Stomach (tissue), 9 donors: ENCODE results near the gene ATP5MC2. TPM values are rescaled to one million over a fixed set of nuclear protein-coding genes. Genes with fewer than 3 reads are reported as not detected.

Source experiments
- DNase-seq, 2 donors: peaks; one replicate each; pipeline versions ENCODE4 v3.0.0 to v3.0.0-alpha.2; 2013 to 2019
- H3K27ac ChIP-seq, 5 donors: fragments of 200-600 bp in 4 of 5; sonication (generic) in 4 of 5; one replicate each; pipeline ENCODE4 v1.5.1; 2013 to 2019; ENCODE audit warnings: mild to moderate bottlenecking in 1 of 5, moderate library complexity in 1 of 5
- H3K27me3 ChIP-seq, 3 donors: fragments of 200-600 bp; sonication (generic); one replicate each; pipeline ENCODE4 v1.5.1; 2017 to 2019; ENCODE audit warnings: mixed run types in 1 of 3
- H3K36me3 ChIP-seq, 4 donors: fragments of 200-600 bp; sonication (generic); 1 replicate in 3 of 4; 2 replicates in 1 of 4; pipeline ENCODE4 v1.5.1; 2016 to 2019
- H3K4me1 ChIP-seq, 4 donors: fragments of 200-600 bp; sonication (generic); one replicate each; pipeline ENCODE4 v1.5.1; 2016 to 2019
- H3K4me3 ChIP-seq, 4 donors: fragments of 200-600 bp; sonication (generic) in 3 of 4; one replicate each; pipeline ENCODE4 v1.5.1; 2016 to 2019; ENCODE audit warnings: mild to moderate bottlenecking in 1 of 4
- H3K9me3 ChIP-seq, 4 donors: fragments of 200-600 bp; sonication (generic); one replicate each; pipeline ENCODE4 v1.5.1; 2016 to 2019
- CTCF ChIP-seq, 7 experiments: fragments of 450-650 bp in 4 of 7; fragments of 200-600 bp in 3 of 7; sonication (generic) in 3 of 7; IDR thresholded peaks; one replicate each; pipeline ENCODE4 v1.5.1; 2016 to 2019; ENCODE audit warnings: antibody characterized with exemption in 7 of 7, control low read depth in 2 of 7, mild to moderate bottlenecking in 1 of 7
- EP300 ChIP-seq: sonication (generic); formaldehyde crosslinking; IDR thresholded peaks from one replicate; pipeline ENCODE4 v1.6.1; 2017; ENCODE audit warnings: antibody characterized with exemption
- POLR2A ChIP-seq, 4 donors: fragments of 450-650 bp; IDR thresholded peaks; one replicate each; pipeline ENCODE4 v1.6.1; 2016; ENCODE audit warnings: antibody characterized with exemption in 4 of 4, control low read depth in 2 of 4, mild to moderate bottlenecking in 1 of 4, moderate library complexity in 1 of 4
- POLR2AphosphoS5 ChIP-seq, 3 donors: sonication (generic); formaldehyde crosslinking; IDR thresholded peaks; one replicate each; pipeline ENCODE4 v1.6.1; 2016; ENCODE audit warnings: antibody characterized with exemption in 3 of 3
- WGBS, 5 donors: extraction: QIAGEN DNeasy Blood & Tissue Kit in 3 of 5; methylation state at CpG; one replicate each; pipeline versions ENCODE4 v1.1.5 to v1.1.7; 2013 to 2018; 5-methylcytosine and 5-hydroxymethylcytosine counted together
- intact Hi-C: fragments of 100-400 bp; cut with DNase I; formaldehyde crosslinking; loops from one replicate; pipeline ENCODE4 v1.15.1; 2023; ENCODE audit warnings: low total_unique reads
- polyA plus RNA-seq, 3 donors: library from polyadenylated mRNA; stranded (reverse); fragments of 200-250 nt; gene quantifications; one replicate each; pipeline ENCODE4 v1.2.3, GENCODE V29; 2013
- total RNA-seq, 5 donors: library from RNA; depleted of rRNA; stranded (reverse); fragments of >200 nt; gene quantifications; one replicate each; pipeline versions ENCODE4 v1.1.0 to v1.2.3, GENCODE V29; 2014 to 2016
- donor health status: healthy with polysubstance abuse.
- donor health status: Bipolar disorder and iron deficiency.
- donor health status: healthy.

ATP5MC2 gene
- total and polyA plus RNA-seq, 8 donors, result 75.0 to 864 (median 254) TPM

- TF ChIP-seq POLR2A (IDR thresholded peaks at IDR 0.05) (no peak), POLR2AphosphoS5 (IDR thresholded peaks at IDR 0.05) (no peak), CTCF (IDR thresholded peaks at IDR 0.05) (no peak), EP300 (no peak)
- intact Hi-C loops, result loop anchor here (5.0 kb wide), 1 partner anchor 39 kb away; no protein-coding TSS in a partner anchor
- H3K4me1 ChIP-seq, result peaks cover 0 to 6% (median 0%) of the 10 kb centered on the region in 4 donors
- no peak for DNase-seq
- H3K36me3 ChIP-seq, result no peaks in the 10 kb centered on the region
- H3K27me3 ChIP-seq, result peaks cover 0 to 90% (median 50%) of the 10 kb centered on the region in 3 donors
- no peaks in the 10 kb centered on the region for H3K9me3 ChIP-seq
- no peak overlapping the region for H3K27ac ChIP-seq
- no peak overlapping the region for H3K4me3 ChIP-seq
- WGBS, 5 donors, result 69 to 72% (median 70%) methylated on average over 4 of the region's 4 CpGs
Observed at GRCh38 chr12:53703756-53704155, 27.9 kb upstream of the ATP5MC2 start.

DNA sequence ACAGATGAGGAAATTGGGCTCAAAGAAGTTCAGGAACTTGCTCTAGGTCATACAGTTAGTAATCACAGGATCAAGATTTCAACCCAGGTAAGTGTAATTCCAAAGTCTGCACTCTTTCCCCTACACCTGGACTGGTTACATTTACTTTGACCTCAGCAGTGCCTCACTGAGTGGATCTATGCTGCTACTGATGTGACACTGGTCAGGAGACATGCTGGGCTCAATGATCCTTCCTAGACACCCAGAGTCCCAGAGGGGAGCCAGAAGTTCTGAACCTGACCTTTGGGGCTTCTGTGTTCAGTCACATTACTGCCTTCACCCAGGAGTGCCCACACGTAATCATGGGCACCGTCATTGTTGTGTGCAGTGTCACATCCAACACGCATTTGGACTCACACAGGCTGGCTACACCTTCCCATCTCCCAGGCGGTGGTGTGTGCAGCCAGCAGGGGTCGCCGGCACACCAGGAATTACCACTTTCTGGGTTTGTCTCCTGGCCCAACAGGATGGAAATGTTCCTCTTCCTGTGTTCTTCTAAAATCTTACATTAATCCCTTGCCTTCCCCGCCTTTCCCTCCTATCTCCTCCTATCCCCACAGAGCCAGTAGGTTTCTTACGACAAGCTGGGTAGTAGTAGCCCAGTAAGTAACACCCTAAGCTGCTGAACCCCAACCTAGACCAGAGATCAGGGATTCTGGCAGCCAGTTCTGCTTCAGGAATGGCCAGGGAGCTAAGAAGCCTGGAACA lies 25.8 kb upstream of the ATP5MC2 start:
- H3K27ac ChIP-seq, result no peak overlapping the region
- H3K9me3 ChIP-seq, result no peaks in the 10 kb centered on the region
- WGBS, 5 donors, result 2 to 3% (median 3%) methylated on average over 8 of the region's 8 CpGs
- H3K27me3 ChIP-seq, result peaks cover 0 to 98% (median 57%) of the 10 kb centered on the region in 3 donors
- H3K4me3 ChIP-seq, result no peak overlapping the region
- intact Hi-C loops, result loop anchor here (5.0 kb wide), 1 partner anchor 41 kb away; no protein-coding TSS in a partner anchor
- TF ChIP-seq CTCF (IDR thresholded peaks at IDR 0.05) (peak in 5 of 7 experiments; percentile 76 to 95 (median 91)), POLR2A (IDR thresholded peaks at IDR 0.05) (no peak), POLR2AphosphoS5 (IDR thresholded peaks at IDR 0.05) (peak in 1 of 3 donors; percentile 51)
- peak; percentile 85 to 91 for DNase-seq
- H3K4me1 ChIP-seq, result peaks cover 3 to 12% (median 7%) of the 10 kb centered on the region in 4 donors
- no peaks in the 10 kb centered on the region for H3K36me3 ChIP-seq

DNA sequence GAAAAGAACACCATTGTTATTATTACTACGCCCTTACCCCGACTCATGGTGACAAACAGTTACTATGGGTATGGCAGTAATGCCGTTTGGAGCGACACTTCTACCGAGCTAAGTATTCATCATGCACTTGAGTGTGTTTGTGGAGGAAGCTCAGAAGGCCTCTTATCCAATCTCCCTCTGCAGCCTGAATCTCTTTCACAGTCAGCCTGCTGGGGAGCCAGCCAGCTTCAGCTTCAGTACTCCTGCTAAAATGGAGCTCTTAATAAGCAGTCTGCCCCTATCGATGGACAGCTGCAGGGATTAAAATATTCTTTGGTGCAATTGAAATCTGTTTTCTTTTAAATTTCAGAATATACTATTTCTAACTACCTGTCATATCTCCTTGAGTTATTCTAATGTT lies 24.7 kb upstream of the ATP5MC2 start:
- Histone ChIP-seq H3K36me3 (no peaks in the 10 kb centered on the region), H3K4me3 (no peak overlapping the region), H3K27me3 (peaks cover 4 to 98% (median 67%) of the 10 kb centered on the region in 3 donors), H3K9me3 (no peaks in the 10 kb centered on the region), H3K27ac (no peak overlapping the region), H3K4me1 (peaks cover 8 to 23% (median 18%) of the 10 kb centered on the region in 4 donors)
- TF ChIP-seq POLR2A (IDR thresholded peaks at IDR 0.05) (no peak), POLR2AphosphoS5 (IDR thresholded peaks at IDR 0.05) (no peak), EP300 (no peak), CTCF (IDR thresholded peaks at IDR 0.05) (no peak)
- peak in 1 of 2 donors; percentile 10 for DNase-seq
- WGBS, 5 donors, result 41 to 61% (median 53%) methylated on average over 6 of the region's 6 CpGs
- intact Hi-C loops, result loop anchor here (5.0 kb wide), 1 partner anchor 42 kb away; no protein-coding TSS in a partner anchor

- DNase-seq, result peak in 1 of 2 donors; percentile 8
- Histone ChIP-seq H3K27me3 (peaks cover 6 to 99% (median 72%) of the 10 kb centered on the region in 3 donors), H3K27ac (no peak overlapping the region), H3K4me1 (peaks cover 17 to 32% (median 27%) of the 10 kb centered on the region in 4 donors), H3K36me3 (no peaks in the 10 kb centered on the region), H3K9me3 (no peaks in the 10 kb centered on the region), H3K4me3 (no peak overlapping the region)
- intact Hi-C loops, result loop anchor here (5.0 kb wide), 1 partner anchor 43 kb away; no protein-coding TSS in a partner anchor
- WGBS, 5 donors, result 55 to 74% (median 58%) methylated on average over 5 of the region's 5 CpGs
- TF ChIP-seq POLR2A (IDR thresholded peaks at IDR 0.05), result no peak
- no peak for TF ChIP-seq POLR2AphosphoS5 (IDR thresholded peaks at IDR 0.05)
- TF ChIP-seq EP300, result no peak
- TF ChIP-seq CTCF (IDR thresholded peaks at IDR 0.05), result no peak
Observed at GRCh38 chr12:53699678-53700025, 23.8 kb upstream of the ATP5MC2 start.
